MM.1S (cell line): ENCODE measurements around the gene SH2D1A.

Experiments
- DNase-seq: peaks from one replicate; pipeline ENCODE4 v3.0.0-alpha.2; 2015
- H2AFZ ChIP-seq: fragments of 300-600 bp; sonication (generic); 2 replicates; pipeline ENCODE4 v1.6.0; 2016; ENCODE audit warnings: antibody characterized with exemption, low read length
- H3F3A ChIP-seq: fragments of 300-600 bp; sonication (generic); 2 replicates; pipeline ENCODE4 v1.6.1; 2016; ENCODE audit warnings: mild to moderate bottlenecking, antibody characterized with exemption, low read length, moderate library complexity, mixed read lengths; ENCODE audit not compliant: insufficient read depth
- H3K27ac ChIP-seq: fragments of 300-600 bp; sonication (generic); 2 replicates; pipeline ENCODE4 v1.5.1; 2016; ENCODE audit warnings: mild to moderate bottlenecking, low read length
- H3K27me3 ChIP-seq: fragments of 300-600 bp; sonication (generic); replicated peaks from 2 replicates; pipeline ENCODE4 v1.6.0; 2016; ENCODE audit warnings: low read length; ENCODE audit not compliant: insufficient read depth
- H3K36me3 ChIP-seq: fragments of 300-600 bp; sonication (generic); replicated peaks from 2 replicates; pipeline ENCODE4 v1.6.1; 2016; ENCODE audit warnings: mild to moderate bottlenecking, low read length, mixed read lengths; ENCODE audit not compliant: insufficient read depth
- H3K4me1 ChIP-seq: fragments of 300-600 bp; sonication (generic); 2 replicates; pipeline ENCODE4 v1.6.1; 2016; ENCODE audit warnings: low read length, mixed read lengths
- H3K4me2 ChIP-seq: fragments of 300-600 bp; sonication (generic); 2 replicates; pipeline ENCODE4 v1.6.0; 2016; ENCODE audit warnings: low read depth, low read length
- H3K4me3 ChIP-seq: fragments of 300-600 bp; sonication (generic); 2 replicates; pipeline ENCODE4 v1.5.1; 2016; ENCODE audit warnings: low read length, mixed read lengths
- H3K79me2 ChIP-seq: fragments of 300-600 bp; sonication (generic); 2 replicates; pipeline ENCODE4 v1.6.1; 2016; ENCODE audit warnings: mixed run types, low read length, mixed read lengths
- H3K9ac ChIP-seq: fragments of 300-600 bp; sonication (generic); 2 replicates; pipeline ENCODE4 v1.6.1; 2016; ENCODE audit warnings: low read length, mixed read lengths
- H3K9me2 ChIP-seq: fragments of 300-600 bp; sonication (generic); replicated peaks from 2 replicates; pipeline ENCODE4 v1.6.1; 2016; ENCODE audit warnings: mild to moderate bottlenecking, low read length, mixed read lengths; ENCODE audit not compliant: insufficient read depth
- H3K9me3 ChIP-seq: fragments of 300-600 bp; sonication (generic); replicated peaks from 2 replicates; pipeline ENCODE4 v1.6.1; 2016; ENCODE audit warnings: mild to moderate bottlenecking, low read length, mixed read lengths; ENCODE audit not compliant: insufficient read depth
- H4K20me1 ChIP-seq: fragments of 300-600 bp; sonication (generic); 2 replicates; pipeline ENCODE4 v1.6.1; 2016; ENCODE audit warnings: mild to moderate bottlenecking, low read length, moderate library complexity, mixed read lengths; ENCODE audit not compliant: insufficient read depth
- EZH2 ChIP-seq: fragments of 300-600 bp; sonication (generic); optimal IDR thresholded peaks from 2 replicates; pipeline ENCODE3; 2017; ENCODE audit warnings: low read depth, mild to moderate bottlenecking, antibody characterized with exemption, low read length, mixed read lengths
- EZH2phosphoT487 ChIP-seq: fragments of 300-600 bp; sonication (generic); IDR thresholded peaks from 2 replicates; pipeline ENCODE4 v1.6.1; 2018; ENCODE audit warnings: antibody characterized with exemption, low read length
- TF ChIP-seq, protein P1 (sequence below): fragments of 300-600 bp; sonication (generic); IDR thresholded peaks from 2 replicates; pipeline ENCODE4 v1.5.1; 2016; ENCODE audit warnings: antibody characterized with exemption, low read length, mixed read lengths

The SH2D1A gene

DNA sequence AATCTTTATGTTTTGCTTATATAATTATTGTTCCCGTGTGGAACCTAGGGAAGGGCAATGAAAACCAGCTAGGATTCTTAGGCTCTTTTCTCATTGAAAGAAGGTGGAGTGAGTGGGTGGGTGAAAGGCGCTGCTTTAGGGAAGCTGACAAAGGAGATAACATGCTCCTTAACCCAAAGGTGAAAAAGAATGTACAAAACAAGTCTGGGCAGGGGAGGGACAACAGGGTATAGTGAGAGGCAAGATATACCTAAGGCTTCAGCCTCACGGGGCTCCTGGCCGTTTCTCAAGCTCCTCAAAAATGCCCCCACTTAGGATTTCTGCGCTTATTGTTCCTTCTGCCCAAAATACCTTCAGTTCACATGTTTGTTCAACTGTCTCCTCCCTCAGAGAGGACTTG, 1.8 kb downstream of the SH2D1A start:
- no peak overlapping the region for H3K9ac ChIP-seq
- H3K27me3 ChIP-seq = no peaks in the 10 kb centered on the region
- DNase-seq = no peak
- no peak overlapping the region for H3K27ac ChIP-seq
- H3K9me3 ChIP-seq = no peaks in the 10 kb centered on the region
- H3K4me3 ChIP-seq = no peak overlapping the region
- TF ChIP-seq EZH2 (no peak), EZH2phosphoT487 (no peak)
- TF ChIP-seq, protein P1, sequence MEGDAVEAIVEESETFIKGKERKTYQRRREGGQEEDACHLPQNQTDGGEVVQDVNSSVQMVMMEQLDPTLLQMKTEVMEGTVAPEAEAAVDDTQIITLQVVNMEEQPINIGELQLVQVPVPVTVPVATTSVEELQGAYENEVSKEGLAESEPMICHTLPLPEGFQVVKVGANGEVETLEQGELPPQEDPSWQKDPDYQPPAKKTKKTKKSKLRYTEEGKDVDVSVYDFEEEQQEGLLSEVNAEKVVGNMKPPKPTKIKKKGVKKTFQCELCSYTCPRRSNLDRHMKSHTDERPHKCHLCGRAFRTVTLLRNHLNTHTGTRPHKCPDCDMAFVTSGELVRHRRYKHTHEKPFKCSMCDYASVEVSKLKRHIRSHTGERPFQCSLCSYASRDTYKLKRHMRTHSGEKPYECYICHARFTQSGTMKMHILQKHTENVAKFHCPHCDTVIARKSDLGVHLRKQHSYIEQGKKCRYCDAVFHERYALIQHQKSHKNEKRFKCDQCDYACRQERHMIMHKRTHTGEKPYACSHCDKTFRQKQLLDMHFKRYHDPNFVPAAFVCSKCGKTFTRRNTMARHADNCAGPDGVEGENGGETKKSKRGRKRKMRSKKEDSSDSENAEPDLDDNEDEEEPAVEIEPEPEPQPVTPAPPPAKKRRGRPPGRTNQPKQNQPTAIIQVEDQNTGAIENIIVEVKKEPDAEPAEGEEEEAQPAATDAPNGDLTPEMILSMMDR = no peak
- no peaks in the 10 kb centered on the region for H3K4me1 ChIP-seq
- no peak overlapping the region for H3K4me2 ChIP-seq
- H4K20me1 ChIP-seq = no peaks in the 10 kb centered on the region
- H2AFZ ChIP-seq = no peak overlapping the region
- H3K9me2 ChIP-seq = no peaks in the 10 kb centered on the region
- no peaks in the 10 kb centered on the region for H3F3A ChIP-seq
- H3K36me3 ChIP-seq = no peaks in the 10 kb centered on the region
- no peaks in the 10 kb centered on the region for H3K79me2 ChIP-seq

DNA sequence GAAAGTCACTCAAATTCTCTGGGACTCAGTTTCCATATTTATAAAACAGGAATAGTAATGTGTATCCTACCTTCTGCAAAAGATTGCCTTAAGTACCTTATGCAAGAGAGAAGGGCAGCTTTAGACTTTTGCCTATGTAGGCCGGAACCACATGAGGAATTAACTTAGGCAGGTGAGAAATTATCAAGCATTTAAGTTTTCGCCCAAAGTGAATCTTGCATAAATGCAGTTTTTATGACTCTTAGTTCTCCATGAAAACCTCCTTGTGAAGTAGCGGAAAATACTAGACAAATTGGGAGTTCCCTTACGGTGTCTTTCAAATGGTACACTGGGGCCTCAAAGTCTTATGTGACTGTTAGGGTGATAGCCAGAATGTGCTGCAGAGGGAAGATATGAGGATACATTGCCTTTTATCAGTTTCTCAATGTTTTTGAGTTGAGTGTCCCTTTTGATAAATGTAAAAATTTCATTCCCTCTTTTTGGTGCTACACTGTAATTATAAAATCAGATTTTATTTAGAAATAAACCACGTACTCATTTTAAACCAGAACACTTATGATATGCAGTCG, 2.6 kb downstream of the SH2D1A start:
- Histone ChIP-seq H3F3A (no peaks in the 10 kb centered on the region), H2AFZ (no peak overlapping the region), H3K4me3 (no peak overlapping the region), H3K4me2 (no peak overlapping the region), H3K4me1 (no peaks in the 10 kb centered on the region), H3K27me3 (no peaks in the 10 kb centered on the region), H3K27ac (no peak overlapping the region), H4K20me1 (no peaks in the 10 kb centered on the region), H3K9me3 (no peaks in the 10 kb centered on the region), H3K36me3 (no peaks in the 10 kb centered on the region), H3K9ac (no peak overlapping the region), H3K9me2 (no peaks in the 10 kb centered on the region), H3K79me2 (no peaks in the 10 kb centered on the region)
- TF ChIP-seq, protein P1 = no peak
- TF ChIP-seq EZH2 (no peak), EZH2phosphoT487 (no peak)
- DNase-seq = no peak

DNA sequence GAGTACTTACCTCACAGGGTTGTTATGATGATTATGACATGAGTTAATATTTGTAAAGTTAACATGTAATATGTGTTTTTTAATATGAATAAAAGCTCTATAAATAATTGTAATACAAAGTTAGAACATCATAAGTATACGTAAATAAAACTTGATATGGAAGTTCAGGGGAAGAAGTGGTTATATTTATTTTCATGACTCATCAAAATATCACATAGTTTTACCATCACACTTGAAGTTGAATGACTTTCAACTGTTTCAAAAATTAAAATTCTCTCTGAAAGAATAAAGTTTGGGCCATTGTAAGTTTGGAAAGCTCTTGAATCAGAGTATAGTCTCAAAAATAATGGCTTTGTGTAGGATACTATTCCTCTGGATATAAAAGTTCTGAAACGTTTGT, 8.3 kb downstream of the SH2D1A start:
- no peak for TF ChIP-seq EZH2phosphoT487
- no peak for TF ChIP-seq EZH2
- TF ChIP-seq, protein P1 = no peak
- Histone ChIP-seq H4K20me1 (no peaks in the 10 kb centered on the region), H3K4me1 (no peaks in the 10 kb centered on the region), H3K9me3 (no peaks in the 10 kb centered on the region), H3K4me2 (no peak overlapping the region), H3K36me3 (no peaks in the 10 kb centered on the region), H3K27me3 (no peaks in the 10 kb centered on the region), H3K9me2 (no peaks in the 10 kb centered on the region), H2AFZ (no peak overlapping the region), H3K9ac (no peak overlapping the region), H3K4me3 (no peak overlapping the region), H3K27ac (no peak overlapping the region), H3F3A (no peaks in the 10 kb centered on the region), H3K79me2 (no peaks in the 10 kb centered on the region)
- DNase-seq = no peak
